Putamen (tissue), 1 donor: ENCODE measurements around the gene HNMT.
"Not testable (repeated sequence)": the region's sequence is repeated elsewhere in the genome, so short reads cannot be mapped to it uniquely, and the experiment has no call there.

ENCODE experiments used
- DNase-seq: peaks from one replicate; pipeline ENCODE4 v3.0.0-alpha.2; 2016; ENCODE audit warnings: low spot score

HNMT gene

GRCh38 chr2:137975280-137976271 lies 11.3 kb downstream of the HNMT start:
- DNase-seq: no peak

- DNase-seq: no peak
These were observed 12.0 kb downstream of the HNMT start for GRCh38 chr2:137976274-137976673.

GRCh38 chr2:137977790-137978189 lies 13.5 kb downstream of the HNMT start:
- no peak for DNase-seq

GRCh38 chr2:137980459-137980858 lies 16.2 kb downstream of the HNMT start:
- DNase-seq: no peak

- DNase-seq: no peak
These were observed 16.9 kb downstream of the HNMT start for GRCh38 chr2:137981112-137981656.

- DNase-seq: no peak
These were observed 19.3 kb downstream of the HNMT start for GRCh38 chr2:137983581-137983980.

- no peak for DNase-seq
These were observed 22.0 kb downstream of the HNMT start for GRCh38 chr2:137986268-137986667.

- DNase-seq: no peak
These were observed 22.7 kb downstream of the HNMT start for GRCh38 chr2:137987011-137987410.

- DNase-seq: no peak
These were observed 26.8 kb downstream of the HNMT start for GRCh38 chr2:137991078-137991477.

GRCh38 chr2:137992039-137992646 lies 27.9 kb downstream of the HNMT start:
- no peak for DNase-seq

- DNase-seq: not testable (repeated sequence)
These were observed 29.6 kb downstream of the HNMT start for GRCh38 chr2:137993715-137994476.

- DNase-seq: not testable (repeated sequence)
These were observed 31.1 kb downstream of the HNMT start for GRCh38 chr2:137995368-137995767.

GRCh38 chr2:137996158-137996557 lies 31.9 kb downstream of the HNMT start:
- not testable (repeated sequence) for DNase-seq

GRCh38 chr2:137997733-137998132 lies 33.5 kb downstream of the HNMT start:
- no peak for DNase-seq

GRCh38 chr2:137998503-137998902 lies 34.2 kb downstream of the HNMT start:
- DNase-seq: no peak

- no peak for DNase-seq
These were observed 35.0 kb downstream of the HNMT start for GRCh38 chr2:137999273-137999672.

- no peak for DNase-seq
These were observed 35.7 kb downstream of the HNMT start for GRCh38 chr2:138000009-138000408.

GRCh38 chr2:138000796-138001195 lies 36.5 kb downstream of the HNMT start:
- DNase-seq: no peak

GRCh38 chr2:138003411-138003810 lies 39.1 kb downstream of the HNMT start:
- DNase-seq: no peak

GRCh38 chr2:138007431-138007830 lies 43.2 kb downstream of the HNMT start:
- no peak for DNase-seq

- DNase-seq: no peak
These were observed 45.3 kb downstream of the HNMT start for GRCh38 chr2:138009622-138010021.

GRCh38 chr2:138010890-138011289 lies 46.6 kb downstream of the HNMT start:
- no peak for DNase-seq
